ENCODE measurements around the gene KIAA1328. TPM values are rescaled to one million over a fixed set of nuclear protein-coding genes. Genes with fewer than 3 reads are reported as not detected.

KIAA1328 gene
- total RNA-seq, 3 donors from 2014 or later = 6.0 to 9.8 (median 7.4) TPM

- no peak for DNase-seq
- Histone ChIP-seq H3K4me3 (no peak overlapping the region), H3K4me1 (ENCODE audit: low read depth) (no peaks in the 10 kb centered on the region), H3K36me3 (ENCODE audit: low read depth) (no peaks in the 10 kb centered on the region), H3K9me3 (no peaks in the 10 kb centered on the region)
- intact Hi-C loops (cut with DNase I, micrococcal nuclease) = no loop called here
- ATAC-seq = no peak
- TF ChIP-seq CTCF (IDR thresholded peaks at IDR 0.05) = no peak
These were observed 226.3 kb downstream of the KIAA1328 start for GRCh38 chr18:37055137-37055802.

- no peak for ATAC-seq
- no peak for TF ChIP-seq CTCF (IDR thresholded peaks at IDR 0.05)
- H3K4me3 ChIP-seq = no peak overlapping the region
- H3K4me1 ChIP-seq (ENCODE audit: low read depth) = no peaks in the 10 kb centered on the region
- H3K9me3 ChIP-seq = no peaks in the 10 kb centered on the region
- no peaks in the 10 kb centered on the region for H3K36me3 ChIP-seq (ENCODE audit: low read depth)
- intact Hi-C loops (cut with DNase I, micrococcal nuclease) = no loop called here
- no peak for DNase-seq
These were observed 235.3 kb downstream of the KIAA1328 start for GRCh38 chr18:37064187-37064586.

GRCh38 chr18:37065254-37065653, 236.3 kb downstream of the KIAA1328 start:
- no peak for ATAC-seq
- DNase-seq = no peak
- H3K36me3 ChIP-seq (ENCODE audit: low read depth) = no peaks in the 10 kb centered on the region
- H3K4me3 ChIP-seq = no peak overlapping the region
- intact Hi-C loops (cut with DNase I, micrococcal nuclease) = no loop called here
- H3K9me3 ChIP-seq = no peaks in the 10 kb centered on the region
- no peak for TF ChIP-seq CTCF (IDR thresholded peaks at IDR 0.05)
- H3K4me1 ChIP-seq (ENCODE audit: low read depth) = no peaks in the 10 kb centered on the region

- no peak overlapping the region for H3K4me3 ChIP-seq
- H3K36me3 ChIP-seq (ENCODE audit: low read depth) = no peaks in the 10 kb centered on the region
- intact Hi-C loops (cut with DNase I, micrococcal nuclease) = no loop called here
- TF ChIP-seq CTCF (IDR thresholded peaks at IDR 0.05) = no peak
- DNase-seq (no peak), ATAC-seq (no peak)
- H3K4me1 ChIP-seq (ENCODE audit: low read depth) = no peaks in the 10 kb centered on the region
- H3K9me3 ChIP-seq = no peaks in the 10 kb centered on the region
These were observed 256.0 kb downstream of the KIAA1328 start for GRCh38 chr18:37084912-37085311.

- DNase-seq = no peak
- no peaks in the 10 kb centered on the region for H3K4me1 ChIP-seq (ENCODE audit: low read depth)
- H3K36me3 ChIP-seq (ENCODE audit: low read depth) = no peaks in the 10 kb centered on the region
- no peak for ATAC-seq
- no peak overlapping the region for H3K4me3 ChIP-seq
- TF ChIP-seq CTCF (IDR thresholded peaks at IDR 0.05) = no peak
- no peaks in the 10 kb centered on the region for H3K9me3 ChIP-seq
- intact Hi-C loops (cut with DNase I, micrococcal nuclease) = no loop called here
These were observed 256.4 kb downstream of the KIAA1328 start for GRCh38 chr18:37085362-37085761.

Measured in mucosa of descending colon (tissue), 3 donors.